GM23248 (cell line): Measurements from ENCODE around the gene DOK4. TPM values are rescaled to one million over a fixed set of nuclear protein-coding genes. Genes with fewer than 3 reads are reported as not detected.
A peak's percentile ranks its signal among the peaks of the same experiment; 100 is the strongest.

Experiments
- DNase-seq: peaks from one replicate; pipeline ENCODE4 v3.0.0-alpha.2; 2015
- H2AFZ ChIP-seq: fragments of 200-600 bp; sonication (generic); 2 replicates; pipeline ENCODE4 v1.6.1; 2016; ENCODE audit warnings: antibody characterized with exemption
- H3F3A ChIP-seq: fragments of 200-600 bp; sonication (generic); 2 replicates; pipeline ENCODE4 v1.6.1; 2016; ENCODE audit warnings: mild to moderate bottlenecking, antibody characterized with exemption, mixed run types; ENCODE audit not compliant: insufficient read depth
- H3K27ac ChIP-seq: fragments of 200-600 bp; sonication (generic); 2 replicates; pipeline ENCODE4 v1.5.1; 2016; ENCODE audit warnings: mild to moderate bottlenecking
- H3K27me3 ChIP-seq: fragments of 200-600 bp; sonication (generic); replicated peaks from 2 replicates; pipeline ENCODE4 v1.6.1; 2016; ENCODE audit warnings: mild to moderate bottlenecking; ENCODE audit not compliant: insufficient read depth
- H3K36me3 ChIP-seq: fragments of 200-600 bp; sonication (generic); 2 replicates; pipeline ENCODE4 v1.6.1; 2016; ENCODE audit warnings: low read depth, mild to moderate bottlenecking
- H3K4me1 ChIP-seq: fragments of 200-600 bp; sonication (generic); 2 replicates; pipeline ENCODE4 v1.6.1; 2016; ENCODE audit warnings: mild to moderate bottlenecking; ENCODE audit not compliant: insufficient read depth
- H3K4me2 ChIP-seq: fragments of 200-600 bp; sonication (generic); one replicate; pipeline ENCODE4 v1.6.1; 2016; ENCODE audit warnings: mild to moderate bottlenecking; ENCODE audit not compliant: unreplicated experiment
- H3K4me3 ChIP-seq: fragments of 200-600 bp; sonication (generic); 2 replicates; pipeline ENCODE4 v1.5.1; 2016; ENCODE audit warnings: mild to moderate bottlenecking
- H3K79me2 ChIP-seq: fragments of 200-600 bp; sonication (generic); 2 replicates; pipeline ENCODE4 v1.6.1; 2016; ENCODE audit warnings: mild to moderate bottlenecking; ENCODE audit not compliant: insufficient read depth
- H3K9ac ChIP-seq: fragments of 200-600 bp; sonication (generic); 2 replicates; pipeline ENCODE4 v1.6.1; 2016; ENCODE audit warnings: mild to moderate bottlenecking
- H3K9me2 ChIP-seq: fragments of 200-600 bp; sonication (generic); 2 replicates; pipeline ENCODE4 v1.6.1; 2016; ENCODE audit warnings: mixed run types, mild to moderate bottlenecking, moderate library complexity; ENCODE audit not compliant: insufficient read depth
- H3K9me3 ChIP-seq: fragments of 200-600 bp; sonication (generic); one replicate; pipeline ENCODE4 v1.6.1; 2017; ENCODE audit warnings: low read depth
- H4K20me1 ChIP-seq: fragments of 200-600 bp; sonication (generic); 2 replicates; pipeline ENCODE4 v1.6.0; 2016; ENCODE audit not compliant: insufficient read depth
- EZH2 ChIP-seq: fragments of 200-600 bp; sonication (generic); IDR thresholded peaks from 2 replicates; pipeline ENCODE4 v1.6.1; 2018; ENCODE audit warnings: antibody characterized with exemption, mild to moderate bottlenecking; ENCODE audit not compliant: insufficient read depth, poor library complexity, severe bottlenecking
- EZH2phosphoT487 ChIP-seq: fragments of 200-600 bp; sonication (generic); IDR thresholded peaks from 2 replicates; pipeline ENCODE4 v1.6.1; 2018; ENCODE audit warnings: antibody characterized with exemption, moderate library complexity, mild to moderate bottlenecking, low read depth; ENCODE audit not compliant: insufficient read depth
- WGBS, 2 experiments: methylation state at CpG; one replicate each; pipeline ENCODE4 v1.1.6; 2015 to 2017; ENCODE audit warnings: low lambda C conversion rate in 2 of 2, low coverage in 1 of 2; ENCODE audit errors: missing lambda C conversion rate in 2 of 2; 5-methylcytosine and 5-hydroxymethylcytosine counted together
- in situ Hi-C: fragments of 300-500 bp; cut with MboI; formaldehyde crosslinking; loops from 2 replicates; pipeline ENCODE4 v1.15.0; 2020
- polyA plus RNA-seq: library from polyadenylated mRNA; unstranded; fragments of >200 nt; fragmentation: Nextera tagmentation; extraction: Ambion mirVana; gene quantifications from 2 replicates; pipeline ENCODE4 v1.2.1, GENCODE V29; 2016
- total RNA-seq: library from RNA; depleted of rRNA; stranded (reverse); fragments of >200 nt; shearing (Covaris generic); gene quantifications from 2 replicates; pipeline ENCODE4 v1.2.3, GENCODE V29; 2014

The DOK4 gene
- total and polyA plus RNA-seq, 2 experiments from 2014 or later, result 44.6 to 60.5 TPM

- Histone ChIP-seq H4K20me1 (no peaks in the 10 kb centered on the region), H2AFZ (no peak overlapping the region), H3K27me3 (no peaks in the 10 kb centered on the region), H3K9me3 (no peaks in the 10 kb centered on the region), H3K27ac (no peak overlapping the region), H3K79me2 (peaks cover 4% of the 10 kb centered on the region; the same call in 1 of the 2 replicates), H3K9ac (no peak overlapping the region), H3K4me3 (no peak overlapping the region), H3K4me1 (peaks cover 9% of the 10 kb centered on the region), H3K36me3 (no peaks in the 10 kb centered on the region), H3K4me2 (no peak overlapping the region), H3F3A (no peaks in the 10 kb centered on the region), H3K9me2 (no peaks in the 10 kb centered on the region)
- TF ChIP-seq EZH2 (no peak), EZH2phosphoT487 (no peak)
- in situ Hi-C loops, result no loop called here
- 86 to 88% methylated on average over 3 of the region's 3 CpGs for WGBS, 2 experiments
- DNase-seq, result no peak
These were observed 44.9 kb upstream of the DOK4 start for GRCh38 chr16:57531253-57531575.

GRCh38 chr16:57530522-57531252, 44.4 kb upstream of the DOK4 start:
- H3K79me2 ChIP-seq, result peaks cover 4% of the 10 kb centered on the region; the same call in 1 of the 2 replicates
- H3K4me2 ChIP-seq, result no peak overlapping the region
- H3K4me3 ChIP-seq, result no peak overlapping the region
- no peaks in the 10 kb centered on the region for H3K36me3 ChIP-seq
- H3F3A ChIP-seq, result no peaks in the 10 kb centered on the region
- no peak for TF ChIP-seq EZH2
- no peak for TF ChIP-seq EZH2phosphoT487
- WGBS, 2 experiments, result 87 to 90% methylated on average over 22 of the region's 22 CpGs
- no peak for DNase-seq
- no peaks in the 10 kb centered on the region for H4K20me1 ChIP-seq
- peaks cover 9% of the 10 kb centered on the region for H3K4me1 ChIP-seq
- H3K27me3 ChIP-seq, result no peaks in the 10 kb centered on the region
- in situ Hi-C loops, result no loop called here
- H3K9ac ChIP-seq, result no peak overlapping the region
- H3K27ac ChIP-seq, result no peak overlapping the region
- no peaks in the 10 kb centered on the region for H3K9me2 ChIP-seq
- H2AFZ ChIP-seq, result no peak overlapping the region; the same call in 1 of the 2 replicates
- H3K9me3 ChIP-seq, result no peaks in the 10 kb centered on the region

- 53 to 62% methylated on average over 7 of the region's 7 CpGs for WGBS, 2 experiments
- Histone ChIP-seq H4K20me1 (no peaks in the 10 kb centered on the region), H2AFZ (no peak overlapping the region; the same call in 1 of the 2 replicates), H3F3A (no peaks in the 10 kb centered on the region), H3K36me3 (no peaks in the 10 kb centered on the region), H3K9me2 (no peaks in the 10 kb centered on the region), H3K79me2 (peaks cover 4% of the 10 kb centered on the region; the same call in 1 of the 2 replicates), H3K27ac (no peak overlapping the region), H3K4me3 (no peak overlapping the region), H3K4me1 (peaks cover 9% of the 10 kb centered on the region), H3K9ac (no peak overlapping the region), H3K9me3 (no peaks in the 10 kb centered on the region), H3K27me3 (no peaks in the 10 kb centered on the region), H3K4me2 (no peak overlapping the region)
- TF ChIP-seq EZH2 (no peak), EZH2phosphoT487 (no peak)
- in situ Hi-C loops, result no loop called here
- peak; percentile 62 for DNase-seq
These were observed 43.8 kb upstream of the DOK4 start for GRCh38 chr16:57530104-57530521.

- Histone ChIP-seq H3K9me2 (no peaks in the 10 kb centered on the region), H3F3A (no peaks in the 10 kb centered on the region), H2AFZ (no peak overlapping the region), H3K27ac (no peak overlapping the region), H3K4me3 (no peak overlapping the region), H3K79me2 (peaks cover 3% of the 10 kb centered on the region; the same call in 1 of the 2 replicates), H3K9me3 (no peaks in the 10 kb centered on the region), H3K36me3 (no peaks in the 10 kb centered on the region), H4K20me1 (no peaks in the 10 kb centered on the region), H3K9ac (no peak overlapping the region), H3K4me2 (no peak overlapping the region), H3K27me3 (no peaks in the 10 kb centered on the region), H3K4me1 (peaks cover 9% of the 10 kb centered on the region)
- DNase-seq, result no peak
- in situ Hi-C loops, result no loop called here
- TF ChIP-seq EZH2phosphoT487, result no peak
- TF ChIP-seq EZH2, result no peak
- whole genome bisulfite sequencing, 2 experiments, result 92 to 93% methylated on average over 14 of the region's 14 CpGs
These were observed 43.3 kb upstream of the DOK4 start for GRCh38 chr16:57529391-57530103.
